GDM1 (cell line): ENCODE data around the gene OR51B6.
"Not testable (repeated sequence)": the region's sequence is repeated elsewhere in the genome, so short reads cannot be mapped to it uniquely, and the experiment has no call there.

Experiments used
- DNase-seq: peaks from one replicate; lab custom pipeline; 2025; lab: John Stamatoyannopoulos, UW

Gene OR51B6

GRCh38 chr11:5364214-5364613, 12.9 kb downstream of the OR51B6 start:
- no peak for DNase-seq

GRCh38 chr11:5366365-5366764, 15.1 kb downstream of the OR51B6 start:
- not testable (repeated sequence) for DNase-seq

- no peak for DNase-seq
Observed at GRCh38 chr11:5366856-5367255, 15.5 kb downstream of the OR51B6 start.

GRCh38 chr11:5367448-5368074, 16.3 kb downstream of the OR51B6 start:
- DNase-seq, result no peak

- DNase-seq, result no peak
Observed at GRCh38 chr11:5368502-5369043, 17.3 kb downstream of the OR51B6 start.

GRCh38 chr11:5369789-5370188, 18.5 kb downstream of the OR51B6 start:
- DNase-seq, result peak; percentile 24

- DNase-seq, result peak; percentile 19
Observed at GRCh38 chr11:5380740-5381342, 29.5 kb downstream of the OR51B6 start.

GRCh38 chr11:5383576-5383975, 32.3 kb downstream of the OR51B6 start, which contains the start of gene OR51M1:
Gene OR51M1 (plus strand): TSS chr11:5383812. CDS start chr11:5389399, 5,587 bp downstream.
- no peak for DNase-seq

GRCh38 chr11:5384335-5384734, 33.0 kb downstream of the OR51B6 start:
- no peak for DNase-seq

GRCh38 chr11:5390210-5390609, 38.9 kb downstream of the OR51B6 start:
- no peak for DNase-seq

GRCh38 chr11:5394091-5394490, 42.8 kb downstream of the OR51B6 start:
- DNase-seq, result no peak

GRCh38 chr11:5398936-5399335, 47.6 kb downstream of the OR51B6 start:
- no peak for DNase-seq
